ENCODE results near the gene P3H2. TPM values are rescaled to one million over a fixed set of nuclear protein-coding genes. Genes with fewer than 3 reads are reported as not detected.

P3H2 gene
- total RNA-seq, 3 donors from 2014 or later: 16.1 to 51.1 (median 44.1) TPM

GRCh38 chr3:190065204-190065603, 55.5 kb downstream of the P3H2 start:
- H3K9me3 ChIP-seq: no peaks in the 10 kb centered on the region

GRCh38 chr3:190064659-190065058, 56.0 kb downstream of the P3H2 start:
- ATAC-seq (peak; percentile 14), DNase-seq (no peak)
- Histone ChIP-seq H3K4me1 (ENCODE audit: low read depth) (no peaks in the 10 kb centered on the region), H3K9me3 (no peaks in the 10 kb centered on the region), H3K4me3 (no peak overlapping the region), H3K36me3 (ENCODE audit: low read depth) (no peaks in the 10 kb centered on the region)
- intact Hi-C loops (cut with DNase I, micrococcal nuclease): no loop called here
- no peak for TF ChIP-seq CTCF (IDR thresholded peaks at IDR 0.05)

More at GRCh38 chr3:190065204-190065603, 55.5 kb downstream of the P3H2 start:
- DNase-seq: peak in 1 of 3 donors; percentile 45
- intact Hi-C loops (cut with DNase I, micrococcal nuclease): no loop called here
- no peaks in the 10 kb centered on the region for H3K4me1 ChIP-seq (ENCODE audit: low read depth)
- peak; percentile 92 for ATAC-seq
- TF ChIP-seq CTCF (IDR thresholded peaks at IDR 0.05): no peak
- H3K36me3 ChIP-seq (ENCODE audit: low read depth): no peaks in the 10 kb centered on the region
- no peak overlapping the region for H3K4me3 ChIP-seq

GRCh38 chr3:190064112-190064511, 56.6 kb downstream of the P3H2 start:
- no peaks in the 10 kb centered on the region for H3K9me3 ChIP-seq
- H3K36me3 ChIP-seq (ENCODE audit: low read depth): no peaks in the 10 kb centered on the region
- H3K4me1 ChIP-seq (ENCODE audit: low read depth): no peaks in the 10 kb centered on the region
- intact Hi-C loops (cut with DNase I, micrococcal nuclease): no loop called here
- H3K4me3 ChIP-seq: no peak overlapping the region
- DNase-seq: no peak
- ATAC-seq: peak; percentile 80
- no peak for TF ChIP-seq CTCF (IDR thresholded peaks at IDR 0.05)

GRCh38 chr3:190063490-190063889, 57.2 kb downstream of the P3H2 start:
- H3K4me3 ChIP-seq: no peak overlapping the region
- ATAC-seq (no peak), DNase-seq (no peak)
- no peaks in the 10 kb centered on the region for H3K4me1 ChIP-seq (ENCODE audit: low read depth)
- no peaks in the 10 kb centered on the region for H3K36me3 ChIP-seq (ENCODE audit: low read depth)
- intact Hi-C loops (cut with DNase I, micrococcal nuclease): no loop called here
- no peak for TF ChIP-seq CTCF (IDR thresholded peaks at IDR 0.05)
- H3K9me3 ChIP-seq: no peaks in the 10 kb centered on the region

GRCh38 chr3:190060192-190060775, 60.4 kb downstream of the P3H2 start:
- no peak for ATAC-seq
- Histone ChIP-seq H3K36me3 (ENCODE audit: low read depth) (no peaks in the 10 kb centered on the region), H3K4me3 (no peak overlapping the region), H3K9me3 (no peaks in the 10 kb centered on the region), H3K4me1 (ENCODE audit: low read depth) (no peaks in the 10 kb centered on the region)
- intact Hi-C loops (cut with DNase I, micrococcal nuclease): no loop called here
- TF ChIP-seq CTCF (IDR thresholded peaks at IDR 0.05): no peak
- no peak for DNase-seq

GRCh38 chr3:190059242-190059590, 61.5 kb downstream of the P3H2 start:
- H3K4me3 ChIP-seq: no peak overlapping the region
- no peaks in the 10 kb centered on the region for H3K4me1 ChIP-seq (ENCODE audit: low read depth)
- DNase-seq (no peak), ATAC-seq (no peak)
- no peaks in the 10 kb centered on the region for H3K36me3 ChIP-seq (ENCODE audit: low read depth)
- no peak for TF ChIP-seq CTCF (IDR thresholded peaks at IDR 0.05)
- H3K9me3 ChIP-seq: no peaks in the 10 kb centered on the region
- intact Hi-C loops (cut with DNase I, micrococcal nuclease): no loop called here
